NB4 (cell line): ENCODE data around the gene TDRD10.
A peak's percentile ranks its signal among the peaks of the same experiment; 100 is the strongest.

Experiments
- DNase-seq: peaks from one replicate; pipeline ENCODE4 v3.0.0; 2010; ENCODE audit warnings: low read depth
- H3K4me3 ChIP-seq: one replicate; pipeline ENCODE4 v1.5.1; 2011; ENCODE audit warnings: mild to moderate bottlenecking, low read depth, low read length, moderate library complexity
- CTCF ChIP-seq: IDR thresholded peaks from one replicate; pipeline ENCODE4 v1.5.1; 2012; ENCODE audit warnings: low read depth, low read length
- MAX ChIP-seq: IDR thresholded peaks from 2 replicates; pipeline ENCODE4 v1.6.1; 2011; ENCODE audit warnings: low read depth, low read length
- MYC ChIP-seq: IDR thresholded peaks from 2 replicates; pipeline ENCODE4 v1.6.1; 2011; ENCODE audit warnings: low read depth, low read length
- POLR2A ChIP-seq: IDR thresholded peaks from 2 replicates; pipeline ENCODE4 v1.6.1; 2011; ENCODE audit warnings: mild to moderate bottlenecking; ENCODE audit not compliant: insufficient read length; ENCODE audit errors: extremely low read depth

The TDRD10 gene

GRCh38 chr1:154502066-154502743 lies at the start of gene TDRD10, which contains the start of gene SHE:
Gene TDRD10, plus strand, starts transcription at chr1:154502219. Its CDS starts 4,685 bp downstream, at chr1:154506904.
Gene SHE, minus strand, starts transcription at chr1:154502412. Its CDS starts 386 bp downstream, at chr1:154502026.
- no peak for TF ChIP-seq CTCF
- no peak for TF ChIP-seq POLR2A
- no peak for TF ChIP-seq MAX
- TF ChIP-seq MYC: no peak
- no peak for DNase-seq
- no peak within 1 kb of the TSS for H3K4me3 ChIP-seq

- no peak overlapping the region for H3K4me3 ChIP-seq
- no peak for DNase-seq
- TF ChIP-seq MAX (no peak), MYC (no peak), POLR2A (no peak), CTCF (no peak)
These were observed 48.9 kb upstream of the TDRD10 start for GRCh38 chr1:154453161-154453560.

- H3K4me3 ChIP-seq: no peak overlapping the region
- peak; percentile 73 for DNase-seq
- TF ChIP-seq CTCF (no peak), MYC (no peak), MAX (no peak), POLR2A (no peak)
These were observed 48.3 kb upstream of the TDRD10 start for GRCh38 chr1:154453574-154454352.

GRCh38 chr1:154454386-154455120 lies 47.5 kb upstream of the TDRD10 start:
- H3K4me3 ChIP-seq: no peak overlapping the region
- no peak for TF ChIP-seq MYC
- no peak for TF ChIP-seq CTCF
- no peak for TF ChIP-seq POLR2A
- no peak for TF ChIP-seq MAX
- DNase-seq: no peak

- peak; percentile 67 for DNase-seq
- no peak overlapping the region for H3K4me3 ChIP-seq
- TF ChIP-seq MAX (no peak), CTCF (no peak), POLR2A (no peak), MYC (no peak)
These were observed 45.4 kb upstream of the TDRD10 start for GRCh38 chr1:154456631-154457030.
